GM21723 (cell line): ENCODE results near the gene TP53AIP1.

Experiments
- ATAC-seq: cut with Tn5 transposase; IDR thresholded peaks from one replicate; pipeline ENCODE4 v1.9.1; 2021; ENCODE audit warnings: mild to moderate bottlenecking, moderate library complexity; ENCODE audit not compliant: unreplicated experiment

Gene TP53AIP1, protein sequence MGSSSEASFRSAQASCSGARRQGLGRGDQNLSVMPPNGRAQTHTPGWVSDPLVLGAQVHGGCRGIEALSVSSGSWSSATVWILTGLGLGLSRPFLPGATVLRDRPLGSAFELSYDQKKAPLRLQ

GRCh38 chr11:128942817-128943427 is at the start of gene TP53AIP1:
TSS of gene TP53AIP1 (minus strand) at chr11:128942871. CDS start at chr11:128937818, 5,053 bp downstream.
- ATAC-seq: no peak

DNA sequence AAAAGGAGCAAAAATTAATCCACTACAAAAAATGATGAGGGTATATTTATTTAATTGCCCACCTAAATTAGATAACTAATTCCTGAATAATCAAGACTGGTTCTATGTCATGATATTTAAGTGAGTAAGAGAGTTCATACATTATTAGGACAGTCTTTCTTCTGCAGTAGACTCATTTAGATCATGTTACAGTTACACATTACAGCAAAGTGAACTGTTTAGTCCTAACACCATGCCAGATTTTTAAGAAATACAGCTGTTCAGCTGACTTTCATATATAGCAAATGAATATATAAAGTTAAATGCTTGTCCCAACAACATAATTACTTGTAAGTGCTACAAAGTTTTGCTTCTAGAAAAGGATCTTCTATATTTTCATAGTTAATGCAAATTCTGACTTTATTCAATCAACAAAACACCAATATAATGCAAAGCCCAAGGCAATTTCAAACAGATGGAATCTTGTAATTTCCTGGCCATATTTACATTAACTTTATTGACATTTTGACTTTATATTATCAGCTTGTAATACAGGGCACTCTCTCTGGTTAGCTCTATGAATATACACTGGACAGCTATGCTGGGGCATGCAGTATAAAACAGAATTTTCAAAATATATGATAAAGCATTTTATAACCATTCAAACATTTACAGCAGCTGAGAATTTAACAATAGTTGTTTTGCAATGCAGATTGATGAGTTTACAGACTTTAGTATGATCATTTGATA is 45.7 kb upstream of the TP53AIP1 start:
- no peak for ATAC-seq

GRCh38 chr11:128985880-128986279 is 43.2 kb upstream of the TP53AIP1 start:
- no peak for ATAC-seq

GRCh38 chr11:128983023-128983422 is 40.4 kb upstream of the TP53AIP1 start:
- no peak for ATAC-seq

GRCh38 chr11:128981254-128981653 is 38.6 kb upstream of the TP53AIP1 start:
- no peak for ATAC-seq

- ATAC-seq: no peak
Measured at GRCh38 chr11:128970598-128971190, 28.0 kb upstream of the TP53AIP1 start.

DNA sequence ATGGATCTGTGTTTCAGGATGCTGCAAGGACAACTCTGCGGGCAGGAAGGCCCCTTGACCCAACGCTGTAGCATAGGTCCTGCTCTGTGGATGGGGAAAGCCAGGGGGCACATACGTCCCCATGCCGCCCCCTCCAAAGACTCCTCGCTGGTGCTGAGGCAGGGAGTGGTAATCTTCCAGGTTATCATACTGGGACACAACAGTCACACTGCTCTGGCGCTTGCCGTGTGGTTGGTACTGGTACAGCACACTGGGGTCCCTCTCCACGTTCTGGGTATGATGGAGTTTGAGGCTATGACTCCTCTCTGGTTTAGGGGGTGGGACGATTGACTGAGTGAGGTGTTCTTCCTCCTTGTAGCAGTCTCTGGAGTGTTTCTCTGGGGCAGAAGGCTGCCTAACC is 26.2 kb upstream of the TP53AIP1 start:
- no peak for ATAC-seq

- no peak for ATAC-seq
Measured at GRCh38 chr11:128967578-128967977, 24.9 kb upstream of the TP53AIP1 start.

DNA sequence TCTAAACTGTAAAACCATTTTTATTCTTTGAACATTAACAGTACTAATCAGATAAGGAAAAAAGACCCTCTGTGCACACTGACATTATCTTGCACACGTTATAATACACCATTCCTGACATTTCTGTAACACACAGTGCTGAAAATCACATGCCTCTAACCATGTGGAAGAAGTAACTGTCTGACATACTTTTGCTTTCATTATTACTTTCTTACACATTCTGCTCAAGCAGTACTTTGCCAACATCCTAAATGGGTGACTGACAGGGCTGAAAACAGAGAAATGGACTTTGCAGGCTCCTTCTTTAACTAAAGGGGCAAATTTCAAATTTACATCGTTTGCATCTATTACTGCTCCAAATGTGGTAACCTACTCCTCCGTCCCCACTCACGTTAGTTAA is 22.8 kb upstream of the TP53AIP1 start:
- ATAC-seq: peak; percentile 98

DNA sequence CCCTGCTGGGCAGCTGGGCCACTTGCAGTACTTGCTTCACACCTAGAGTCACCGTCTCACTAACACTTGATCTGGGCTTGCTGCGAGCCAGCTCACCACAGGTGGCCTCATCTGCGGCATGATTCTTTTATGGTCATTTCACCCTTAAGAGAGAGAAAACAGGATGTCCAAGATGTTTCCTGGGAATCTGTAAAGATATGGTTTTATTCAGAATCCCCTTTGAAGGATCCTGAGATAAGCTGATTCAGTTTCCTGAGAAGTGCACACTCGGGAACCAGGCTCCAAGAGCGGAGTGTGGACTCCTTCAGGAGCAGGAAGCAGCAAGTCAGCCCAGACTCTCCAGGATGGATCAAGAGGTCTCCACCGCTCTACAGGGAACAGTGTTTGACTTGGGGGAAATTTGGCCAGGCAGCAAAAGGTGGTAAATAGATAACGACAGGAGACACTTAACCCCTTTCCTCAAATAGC is 21.8 kb upstream of the TP53AIP1 start:
- no peak for ATAC-seq

- no peak for ATAC-seq
Measured at GRCh38 chr11:128963744-128964325, 21.2 kb upstream of the TP53AIP1 start.

DNA sequence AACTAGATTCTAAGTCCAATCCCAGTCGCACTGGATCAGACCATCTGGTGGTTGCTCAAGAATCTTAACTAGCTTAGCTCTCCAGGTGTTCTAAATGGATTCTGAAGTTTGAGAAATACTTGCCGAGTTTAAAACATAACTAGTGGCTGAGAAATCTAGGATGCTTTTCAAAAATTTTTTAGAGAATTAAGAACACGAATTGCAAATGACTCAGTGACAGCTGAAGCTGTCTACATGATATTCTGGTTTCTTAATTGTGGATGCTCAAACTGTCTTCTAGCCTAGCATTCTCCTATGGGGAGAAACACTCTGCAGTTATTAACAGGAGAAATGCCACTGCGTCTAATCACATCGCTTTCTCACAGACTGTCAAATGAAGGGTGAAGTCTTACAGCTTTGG is 20.2 kb upstream of the TP53AIP1 start:
- no peak for ATAC-seq

DNA sequence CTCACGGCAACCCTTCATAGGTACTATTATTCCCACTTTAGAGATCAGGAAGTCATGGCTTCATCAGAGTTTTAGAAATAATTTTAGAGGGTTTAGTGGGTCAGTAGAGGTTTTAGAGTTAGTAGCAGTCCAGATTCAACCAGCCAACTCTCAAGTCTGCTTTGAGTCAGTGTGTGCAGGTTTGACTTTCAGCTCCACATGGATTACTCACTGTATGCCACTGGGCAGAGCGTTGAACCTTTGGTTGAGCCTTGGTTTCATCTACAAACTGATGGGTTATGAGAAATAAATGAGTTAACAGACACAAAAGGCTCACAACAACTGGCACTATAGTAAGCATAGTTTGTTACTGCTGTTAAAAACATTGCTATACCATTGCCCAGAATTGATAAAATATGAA is 19.0 kb upstream of the TP53AIP1 start:
- no peak for ATAC-seq

DNA sequence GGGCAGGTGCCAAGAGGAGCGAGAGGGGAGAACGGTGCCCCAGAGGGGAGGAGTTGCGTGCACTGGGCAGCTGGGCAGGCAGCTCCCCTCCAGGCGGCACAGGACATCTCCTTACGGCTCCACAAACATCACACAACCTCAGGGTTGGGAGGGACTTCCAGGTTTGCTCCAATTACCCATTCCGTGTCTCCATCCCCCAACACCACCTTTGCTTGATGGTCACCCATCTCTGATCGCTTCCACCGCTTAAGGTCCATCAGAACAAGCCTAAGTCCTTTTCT is 14.5 kb upstream of the TP53AIP1 start:
- ATAC-seq: no peak

DNA sequence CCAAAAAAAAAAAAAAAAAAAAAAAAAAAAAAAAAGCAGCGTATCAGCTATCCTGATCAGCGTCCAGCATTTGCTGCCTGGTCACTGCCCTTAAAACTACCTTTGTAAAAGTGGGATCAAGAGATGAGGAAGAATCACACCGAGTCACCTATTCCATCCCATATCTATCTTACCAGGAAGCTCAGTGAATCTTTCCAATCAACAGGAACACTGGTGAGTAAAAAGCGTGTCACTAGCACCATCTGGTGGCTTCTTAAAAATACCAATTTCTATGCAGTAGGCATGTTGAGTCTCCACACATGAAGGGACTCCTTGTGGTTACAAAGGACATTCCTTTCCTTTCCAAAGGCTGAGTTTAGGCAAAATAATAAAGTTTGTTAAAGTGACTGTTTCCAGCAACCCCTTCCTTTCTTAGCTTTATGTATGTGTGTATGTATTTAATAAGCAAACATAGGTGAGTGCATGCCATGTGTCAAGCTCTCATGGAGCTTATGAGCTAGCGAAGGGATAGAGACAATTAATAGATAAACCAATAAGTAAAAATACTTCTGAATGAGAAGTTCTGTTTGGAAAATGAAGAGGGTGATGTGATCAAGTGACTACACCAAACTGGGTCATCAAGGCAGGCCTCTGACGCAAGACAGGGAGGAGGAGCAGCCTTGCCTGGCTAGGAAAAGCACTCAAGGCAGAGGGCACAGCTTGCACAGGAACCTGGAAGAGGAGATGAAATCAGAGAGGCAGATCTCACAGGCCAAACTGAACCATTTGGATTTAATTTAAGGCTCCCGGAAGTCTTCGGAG is 13.9 kb upstream of the TP53AIP1 start:
- ATAC-seq: peak; percentile 83

GRCh38 chr11:128955636-128956035 is 13.0 kb upstream of the TP53AIP1 start:
- no peak for ATAC-seq

DNA sequence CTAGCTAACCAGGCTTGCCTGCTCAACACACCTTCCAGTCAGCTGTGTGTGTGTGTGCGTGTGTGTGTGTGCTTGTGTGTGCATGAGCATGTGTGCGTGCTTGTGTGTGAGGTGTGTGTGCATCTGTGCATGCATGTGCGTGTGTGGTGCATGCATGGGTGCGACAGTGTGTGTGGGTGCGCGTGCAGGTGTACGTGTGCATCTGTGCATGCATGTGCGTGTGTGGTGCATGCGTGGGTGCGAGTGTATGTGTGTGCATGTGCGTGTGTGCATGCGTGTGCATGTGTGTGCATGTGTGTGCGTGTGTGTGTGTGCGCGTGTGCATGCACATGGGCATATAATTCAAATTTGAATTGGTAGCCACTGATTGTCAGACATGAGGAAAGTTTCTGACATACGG is 10.5 kb upstream of the TP53AIP1 start:
- no peak for ATAC-seq

- ATAC-seq: no peak
Measured at GRCh38 chr11:128949791-128950454, 7.3 kb upstream of the TP53AIP1 start.

DNA sequence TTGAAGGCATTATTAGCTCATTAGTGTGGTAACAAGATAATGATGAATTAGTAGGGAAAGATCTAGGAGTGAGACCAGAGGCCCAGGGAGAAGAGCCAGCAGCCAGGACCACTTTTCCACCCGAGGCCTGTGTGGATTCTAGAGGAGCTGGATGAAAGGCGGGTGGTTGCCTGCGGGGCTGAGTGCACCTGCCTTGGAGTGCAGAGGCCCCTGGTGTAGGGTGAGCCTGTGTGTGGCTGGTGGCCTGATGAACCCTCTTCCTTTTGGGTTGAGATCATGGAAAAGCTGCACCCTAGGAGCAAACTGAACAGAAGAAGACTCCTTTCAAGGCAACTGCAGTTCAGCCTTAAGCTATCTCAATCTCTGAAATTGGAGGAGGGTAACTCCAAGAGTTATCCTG is 5.9 kb upstream of the TP53AIP1 start:
- no peak for ATAC-seq

GRCh38 chr11:128947773-128948172 is 5.1 kb upstream of the TP53AIP1 start:
- ATAC-seq: no peak
